Thoracic aorta (tissue), 2 donors: ENCODE results near the gene RGL3. TPM values are rescaled to one million over a fixed set of nuclear protein-coding genes. Genes with fewer than 3 reads are reported as not detected.
A peak's percentile ranks its signal among the peaks of the same experiment; 100 is the strongest.

Experiments
- ATAC-seq: fragments of 150-250 bp; one replicate; pipeline ENCODE4 v1.8.0; 2017; ENCODE audit warnings: low read depth; ENCODE audit not compliant: insufficient number of reproducible peaks, low FRiP score
- DNase-seq: peaks from one replicate; pipeline ENCODE4 v3.0.0-alpha.2; 2020; ENCODE audit warnings: low spot score
- H3K27ac ChIP-seq, 2 donors: fragments of 200-600 bp; sonication (generic); 1 replicate in 1 of 2; 2 replicates in 1 of 2; pipeline ENCODE4 v1.5.1; 2016; ENCODE audit warnings: mild to moderate bottlenecking in 2 of 2, moderate library complexity in 2 of 2
- H3K27me3 ChIP-seq: fragments of 200-600 bp; sonication (generic); replicated peaks from 2 replicates; pipeline ENCODE4 v1.6.0; 2016; ENCODE audit warnings: mild to moderate bottlenecking; ENCODE audit not compliant: insufficient read depth
- H3K36me3 ChIP-seq: fragments of 200-600 bp; sonication (generic); one replicate; pipeline ENCODE4 v1.5.1; 2016
- H3K4me1 ChIP-seq, 2 donors: fragments of 200-600 bp; sonication (generic); 1 replicate in 1 of 2; 2 replicates in 1 of 2; pipeline versions ENCODE4 v1.5.1 to v1.6.0; 2016; ENCODE audit warnings: low read depth in 2 of 2, mild to moderate bottlenecking in 1 of 2; ENCODE audit not compliant: control insufficient read depth in 1 of 2
- H3K4me3 ChIP-seq: fragments of 200-600 bp; sonication (generic); 2 replicates; pipeline ENCODE4 v1.5.1; 2016; ENCODE audit warnings: mild to moderate bottlenecking
- H3K9me3 ChIP-seq: fragments of 200-600 bp; sonication (generic); 2 replicates; pipeline ENCODE4 v1.5.1; 2016
- total RNA-seq, 2 donors: library from RNA; depleted of rRNA; stranded (reverse); fragments of >200 nt; gene quantifications; one replicate each; pipeline versions ENCODE4 v1.1.0 to v1.2.3, GENCODE V29; 2016
- TF ChIP-seq, protein P1 (sequence below): fragments of 200-600 bp; sonication (generic); IDR thresholded peaks from one replicate; pipeline ENCODE4 v1.5.1; 2019; ENCODE audit warnings: antibody characterized with exemption

Gene RGL3
- total RNA-seq, 2 donors from 2014 or later: 43.6 to 47.4 TPM

- no peaks in the 10 kb centered on the region for H3K4me1 ChIP-seq
- H3K4me3 ChIP-seq: no peak overlapping the region
- peaks cover 41% of the 10 kb centered on the region for H3K36me3 ChIP-seq
- no peak for DNase-seq
- TF ChIP-seq, protein P1, sequence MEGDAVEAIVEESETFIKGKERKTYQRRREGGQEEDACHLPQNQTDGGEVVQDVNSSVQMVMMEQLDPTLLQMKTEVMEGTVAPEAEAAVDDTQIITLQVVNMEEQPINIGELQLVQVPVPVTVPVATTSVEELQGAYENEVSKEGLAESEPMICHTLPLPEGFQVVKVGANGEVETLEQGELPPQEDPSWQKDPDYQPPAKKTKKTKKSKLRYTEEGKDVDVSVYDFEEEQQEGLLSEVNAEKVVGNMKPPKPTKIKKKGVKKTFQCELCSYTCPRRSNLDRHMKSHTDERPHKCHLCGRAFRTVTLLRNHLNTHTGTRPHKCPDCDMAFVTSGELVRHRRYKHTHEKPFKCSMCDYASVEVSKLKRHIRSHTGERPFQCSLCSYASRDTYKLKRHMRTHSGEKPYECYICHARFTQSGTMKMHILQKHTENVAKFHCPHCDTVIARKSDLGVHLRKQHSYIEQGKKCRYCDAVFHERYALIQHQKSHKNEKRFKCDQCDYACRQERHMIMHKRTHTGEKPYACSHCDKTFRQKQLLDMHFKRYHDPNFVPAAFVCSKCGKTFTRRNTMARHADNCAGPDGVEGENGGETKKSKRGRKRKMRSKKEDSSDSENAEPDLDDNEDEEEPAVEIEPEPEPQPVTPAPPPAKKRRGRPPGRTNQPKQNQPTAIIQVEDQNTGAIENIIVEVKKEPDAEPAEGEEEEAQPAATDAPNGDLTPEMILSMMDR: no peak
- no peaks in the 10 kb centered on the region for H3K9me3 ChIP-seq
- H3K27me3 ChIP-seq: no peaks in the 10 kb centered on the region
- H3K27ac ChIP-seq: no peak overlapping the region
- ATAC-seq: no peak
These were observed 28.5 kb upstream of the RGL3 start for GRCh38 chr19:11447347-11448262.

DNA sequence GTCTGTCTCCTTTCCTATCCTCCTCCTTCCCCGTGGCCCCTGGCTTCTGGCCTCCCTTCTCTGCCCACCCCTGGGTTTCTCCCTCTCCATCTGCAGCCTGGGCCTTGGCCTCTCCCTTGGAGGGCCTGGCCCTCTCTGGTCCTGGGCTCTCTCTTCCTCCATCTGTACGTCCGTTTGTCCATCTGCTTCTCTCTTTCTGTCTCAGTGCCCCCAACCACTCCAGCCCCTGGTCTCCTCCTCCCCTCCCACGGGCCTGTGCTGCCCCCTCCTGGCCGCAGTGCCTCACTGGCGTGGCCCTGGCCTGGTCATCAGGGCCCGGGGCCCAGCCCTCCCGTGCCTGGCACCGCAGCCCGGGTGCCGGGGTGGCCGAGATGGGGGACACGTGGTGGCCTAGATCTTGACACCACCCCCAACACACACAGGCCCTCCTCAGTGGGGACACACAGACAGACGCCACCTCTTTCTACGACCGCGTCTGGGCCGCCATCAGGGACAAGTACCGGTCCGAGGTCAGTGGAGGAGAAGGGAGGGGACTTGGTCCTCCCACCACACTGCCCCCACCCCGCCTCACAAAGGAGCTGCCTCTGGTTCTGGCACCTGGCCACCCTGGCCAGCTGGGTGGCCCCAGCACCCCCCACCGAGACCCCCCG is 27.7 kb upstream of the RGL3 start:
- TF ChIP-seq, protein P1: peak; percentile 74
- H3K27ac ChIP-seq: no peak overlapping the region
- no peak overlapping the region for H3K4me3 ChIP-seq
- H3K27me3 ChIP-seq: no peaks in the 10 kb centered on the region
- ATAC-seq (no peak), DNase-seq (no peak)
- peaks cover 49% of the 10 kb centered on the region for H3K36me3 ChIP-seq
- no peaks in the 10 kb centered on the region for H3K4me1 ChIP-seq
- H3K9me3 ChIP-seq: no peaks in the 10 kb centered on the region

- ATAC-seq (no peak), DNase-seq (no peak)
- H3K4me3 ChIP-seq: no peak overlapping the region
- no peaks in the 10 kb centered on the region for H3K4me1 ChIP-seq
- no peak overlapping the region for H3K27ac ChIP-seq
- TF ChIP-seq, protein P1: no peak
- peaks cover 54% of the 10 kb centered on the region for H3K36me3 ChIP-seq
- H3K9me3 ChIP-seq: no peaks in the 10 kb centered on the region
- no peaks in the 10 kb centered on the region for H3K27me3 ChIP-seq
These were observed 27.1 kb upstream of the RGL3 start for GRCh38 chr19:11446271-11446651.

DNA sequence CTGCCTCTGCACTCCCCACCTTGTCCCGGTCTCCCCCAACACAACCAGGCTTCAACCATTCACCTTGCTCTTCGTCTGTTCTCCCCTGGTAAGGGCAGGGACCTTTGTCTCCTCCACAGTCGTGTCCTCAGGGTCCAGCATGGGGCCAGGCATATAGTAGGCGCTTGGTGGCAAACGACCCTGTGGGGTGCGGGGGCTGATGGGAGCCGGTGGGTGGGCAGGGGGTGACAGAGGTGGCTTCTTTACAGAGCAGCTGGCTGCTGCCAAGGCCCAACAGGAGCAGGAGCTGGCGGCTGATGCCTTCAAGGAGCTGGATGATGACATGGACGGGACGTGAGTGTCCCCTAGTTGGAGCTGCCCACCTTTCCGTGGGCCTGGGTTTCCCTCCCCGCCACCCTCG is 26.0 kb upstream of the RGL3 start:
- Histone ChIP-seq H3K4me3 (no peak overlapping the region), H3K27me3 (no peaks in the 10 kb centered on the region), H3K27ac (no peak overlapping the region), H3K36me3 (peaks cover 60% of the 10 kb centered on the region), H3K4me1 (no peaks in the 10 kb centered on the region), H3K9me3 (no peaks in the 10 kb centered on the region)
- TF ChIP-seq, protein P1: no peak
- ATAC-seq (no peak), DNase-seq (no peak)

DNA sequence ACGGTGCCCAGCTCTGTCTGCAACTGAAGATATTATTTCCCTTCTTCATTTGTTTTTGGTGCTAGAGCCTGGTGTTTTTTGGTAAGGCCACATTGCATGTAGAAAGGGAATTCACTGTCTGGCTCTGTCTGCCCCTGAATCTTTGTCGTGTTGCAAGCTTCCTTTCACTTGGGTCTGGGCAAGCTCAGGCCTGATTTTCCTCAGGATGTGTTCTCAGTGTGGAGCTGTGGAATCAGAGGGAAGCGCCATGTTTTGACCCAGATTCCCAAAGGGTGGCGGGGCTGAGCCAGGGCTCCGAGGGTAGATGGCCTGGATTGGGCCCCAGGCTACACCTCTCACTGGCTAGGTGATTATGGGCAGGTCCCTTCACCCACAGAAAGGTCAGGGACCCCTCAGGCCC is 24.9 kb upstream of the RGL3 start:
- Histone ChIP-seq H3K27me3 (no peaks in the 10 kb centered on the region), H3K4me3 (no peak overlapping the region), H3K9me3 (no peaks in the 10 kb centered on the region), H3K36me3 (peaks cover 54% of the 10 kb centered on the region), H3K4me1 (no peaks in the 10 kb centered on the region), H3K27ac (no peak overlapping the region)
- DNase-seq (no peak), ATAC-seq (no peak)
- TF ChIP-seq, protein P1: no peak
